Measurements from ENCODE around the gene INSL3.
A peak's percentile ranks its signal among the peaks of the same experiment; 100 is the strongest.

Gene INSL3

GRCh38 chr19:17821190-17821589 is at the start of gene INSL3:
TSS of gene INSL3 (minus strand) at chr19:17821519. CDS start at chr19:17821506, 13 bp downstream.
- no peak for DNase-seq
- intact Hi-C loops (cut with DNase I), result no loop called here

- no peak for DNase-seq
- intact Hi-C loops (cut with DNase I), result no loop called here
Observed at GRCh38 chr19:17869114-17869608, 47.8 kb upstream of the INSL3 start.

GRCh38 chr19:17868669-17869068 is 47.4 kb upstream of the INSL3 start:
- DNase-seq, result no peak
- intact Hi-C loops (cut with DNase I), result no loop called here

GRCh38 chr19:17866964-17867486 is 45.7 kb upstream of the INSL3 start:
- intact Hi-C loops (cut with DNase I), result no loop called here

GRCh38 chr19:17866312-17866963 is 45.1 kb upstream of the INSL3 start:
- no peak for DNase-seq
- intact Hi-C loops (cut with DNase I), result no loop called here

More at GRCh38 chr19:17866964-17867486, 45.7 kb upstream of the INSL3 start:
- DNase-seq, result no peak

- no peak for DNase-seq
Observed at GRCh38 chr19:17865364-17866311, 44.3 kb upstream of the INSL3 start.

GRCh38 chr19:17863520-17864182 is 42.3 kb upstream of the INSL3 start:
- intact Hi-C loops (cut with DNase I), result no loop called here
- DNase-seq, result no peak

More at GRCh38 chr19:17865364-17866311, 44.3 kb upstream of the INSL3 start:
- intact Hi-C loops (cut with DNase I), result no loop called here

GRCh38 chr19:17862711-17863519 is 41.6 kb upstream of the INSL3 start:
- intact Hi-C loops (cut with DNase I), result no loop called here
- no peak for DNase-seq

GRCh38 chr19:17861542-17862402 is 40.5 kb upstream of the INSL3 start:
- no peak for DNase-seq
- intact Hi-C loops (cut with DNase I), result no loop called here

- DNase-seq, result no peak
- intact Hi-C loops (cut with DNase I), result no loop called here
Observed at GRCh38 chr19:17860993-17861360, 39.7 kb upstream of the INSL3 start.

- intact Hi-C loops (cut with DNase I), result no loop called here
- DNase-seq, result no peak
Observed at GRCh38 chr19:17860331-17860992, 39.1 kb upstream of the INSL3 start.

GRCh38 chr19:17859533-17860330 is 38.4 kb upstream of the INSL3 start, which contains the start of gene RPL18A:
TSS of gene RPL18A (plus strand) at chr19:17859910. CDS start at chr19:17859957, 47 bp downstream.
- intact Hi-C loops (cut with DNase I), result loop anchor here (1.0 to 10.0 kb wide), 4 partner anchors 73 to 405 kb away; no protein-coding TSS in a partner anchor
- peak; percentile 99 to 100 (median 100) for DNase-seq

- peak; percentile 73 to 97 (median 90) for DNase-seq
- intact Hi-C loops (cut with DNase I), result loop anchor here (5.0 to 10.0 kb wide), 3 partner anchors 142 to 401 kb away; no protein-coding TSS in a partner anchor
Observed at GRCh38 chr19:17855280-17856152, 34.2 kb upstream of the INSL3 start.

GRCh38 chr19:17854061-17854460 is 32.7 kb upstream of the INSL3 start:
- intact Hi-C loops (cut with DNase I), result loop anchor here (10.0 kb wide), 1 partner anchor 399 kb away; no protein-coding TSS in a partner anchor
- DNase-seq, result no peak

- intact Hi-C loops (cut with DNase I), result no loop called here
- no peak for DNase-seq
Observed at GRCh38 chr19:17848595-17849292, 27.4 kb upstream of the INSL3 start.
